Heart right ventricle (tissue), 16 donors: Measurements from ENCODE around the gene PTPRJ. TPM values are rescaled to one million over a fixed set of nuclear protein-coding genes. Genes with fewer than 3 reads are reported as not detected.

Experiments used
- ATAC-seq, 8 donors: fragments of 200-7000 bp; cut with Tn5 transposase; one replicate each; pipeline ENCODE4 v1.9.1; 2020; ENCODE audit warnings: mild to moderate bottlenecking in 8 of 8, moderate library complexity in 8 of 8, moderate number of reproducible peaks in 1 of 8
- DNase-seq, 2 donors: peaks; one replicate each; pipeline ENCODE4 v3.0.0-alpha.2; 2020
- H3K27ac ChIP-seq, 10 donors: fragments of 200-600 bp; sonication (generic) in 2 of 10; one replicate each; pipeline versions ENCODE4 v1.5.0 to v1.8.0; 2020 to 2022; ENCODE audit warnings: mild to moderate bottlenecking in 3 of 10
- H3K27me3 ChIP-seq, 7 donors: fragments of 200-600 bp; one replicate each; pipeline ENCODE4 v1.8.0; 2021 to 2022; ENCODE audit warnings: mild to moderate bottlenecking in 2 of 7
- H3K36me3 ChIP-seq, 9 donors: fragments of 200-600 bp; sonication (generic) in 1 of 9; one replicate each; pipeline versions ENCODE4 v1.5.0 to v1.8.0; 2020 to 2022; ENCODE audit warnings: mild to moderate bottlenecking in 2 of 9
- H3K4me1 ChIP-seq, 9 donors: fragments of 200-600 bp; sonication (generic) in 1 of 9; one replicate each; pipeline versions ENCODE4 v1.5.0 to v1.8.0; 2020 to 2022; ENCODE audit warnings: mild to moderate bottlenecking in 4 of 9
- H3K4me3 ChIP-seq, 10 donors: fragments of 200-600 bp; sonication (generic) in 2 of 10; one replicate each; pipeline versions ENCODE4 v1.5.0 to v1.8.0; 2020 to 2022; ENCODE audit warnings: mild to moderate bottlenecking in 7 of 10, moderate library complexity in 2 of 10
- H3K9me3 ChIP-seq, 11 donors: fragments of 200-600 bp in 10 of 11; sonication (generic) in 2 of 11; one replicate each; pipeline versions ENCODE4 v1.5.0 to v1.8.0; 2013 to 2022; ENCODE audit warnings: mild to moderate bottlenecking in 2 of 11, control low read depth in 1 of 11, moderate library complexity in 1 of 11
- CTCF ChIP-seq, 9 donors: fragments of 200-600 bp; sonication (generic) in 2 of 9; IDR thresholded peaks; one replicate each; pipeline versions ENCODE4 v1.5.0 to v1.8.0; 2021 to 2022; ENCODE audit warnings: antibody characterized with exemption in 9 of 9, mild to moderate bottlenecking in 5 of 9, moderate library complexity in 1 of 9
- WGBS, 2 donors: extraction: QIAGEN DNeasy Blood & Tissue Kit; methylation state at CpG; one replicate each; pipeline ENCODE4 v1.1.7; 2013; ENCODE audit warnings: inconsistent platforms in 1 of 2; 5-methylcytosine and 5-hydroxymethylcytosine counted together
- intact Hi-C, 10 donors: fragments of 100-400 bp; cut with DNase I; formaldehyde crosslinking; loops; one replicate each; pipeline versions ENCODE4 v1.11.1 to v1.14.2; 2022
- polyA plus RNA-seq, 2 donors: library from polyadenylated mRNA; stranded (reverse); fragments of 200-250 nt; gene quantifications; one replicate each; pipeline ENCODE4 v1.2.3, GENCODE V29; 2013
- total RNA-seq, 10 donors: library from RNA; stranded (reverse); fragmentation: NEBNext Ultra II Directional in 3 of 10; extraction: Animal tissue kit (Norgen Biotek cat#: 25700) in 3 of 10; gene quantifications; one replicate each; pipeline versions ENCODE4 v1.2.1 to v1.2.4, GENCODE V29; 2021 to 2023
- donor health status: Arrhythmogenic right ventricular cardiomyopathy.
- donor health status: ischemic (EF 13 %, LVEDD 7.1; RV severe dilation, severe dysfunction).
- donor health status: healthy with polysubstance abuse.
- donor health status: DM: no; HTN: yes; CAD: no.
- donor health status: DM: no; HTN: no; CAD: no.
- donor health status: ischemic (EF 25% LVEDD 6.9; RV normal size, moderate dysfunction).
- donor health status: ischemic (EF 25% LVEDD 5.7; RV mildly dilated, moderate dysfunction).
- donor health status: healthy.
- donor health status: DM: yes; HTN: yes; CAD: no.
- donor health status: Ischemic cardiomyopathy.
- donor health status: ischemic (EF 35%, LVEDD 5.7; RV mildly dilated, moderate dysfunction).
- donor health status: nonischemic (EF 11% LVEDD 7.7; RV severe dilation, severe dysfunction).
- donor health status: DM: yes; HTN: yes; CAD: no.
- donor health status: PGD.
- donor health status: ischemic (EF 29% LVEDD 5.4; RV normal size, mild dysfunction).
- donor health status: nonischemic (EF 23%, LVEDD 6.1; RV moderate dilation, normal function).

Gene PTPRJ
- total and polyA plus RNA-seq, 12 donors, result 0.78 to 22.9 (median 6.7) TPM

GRCh38 chr11:48033918-48034341, 53.6 kb downstream of the PTPRJ start:
- H3K4me3 ChIP-seq, result no peak overlapping the region
- ATAC-seq, result peak in 2 of 8 donors; percentile 14 to 38
- peaks cover 0 to 89% (median 25%) of the 10 kb centered on the region in 9 donors for H3K4me1 ChIP-seq
- no peak for DNase-seq
- H3K9me3 ChIP-seq, result no peaks in the 10 kb centered on the region
- intact Hi-C loops, result no loop called here
- H3K36me3 ChIP-seq, result no peaks in the 10 kb centered on the region
- TF ChIP-seq CTCF (IDR thresholded peaks at IDR 0.05), result no peak
- H3K27me3 ChIP-seq, result no peaks in the 10 kb centered on the region
- H3K27ac ChIP-seq, result peak overlapping the region in 1 of 10 donors; percentile 87
- 68 to 73% methylated on average over 3 of the region's 3 CpGs for WGBS, 2 donors

DNA sequence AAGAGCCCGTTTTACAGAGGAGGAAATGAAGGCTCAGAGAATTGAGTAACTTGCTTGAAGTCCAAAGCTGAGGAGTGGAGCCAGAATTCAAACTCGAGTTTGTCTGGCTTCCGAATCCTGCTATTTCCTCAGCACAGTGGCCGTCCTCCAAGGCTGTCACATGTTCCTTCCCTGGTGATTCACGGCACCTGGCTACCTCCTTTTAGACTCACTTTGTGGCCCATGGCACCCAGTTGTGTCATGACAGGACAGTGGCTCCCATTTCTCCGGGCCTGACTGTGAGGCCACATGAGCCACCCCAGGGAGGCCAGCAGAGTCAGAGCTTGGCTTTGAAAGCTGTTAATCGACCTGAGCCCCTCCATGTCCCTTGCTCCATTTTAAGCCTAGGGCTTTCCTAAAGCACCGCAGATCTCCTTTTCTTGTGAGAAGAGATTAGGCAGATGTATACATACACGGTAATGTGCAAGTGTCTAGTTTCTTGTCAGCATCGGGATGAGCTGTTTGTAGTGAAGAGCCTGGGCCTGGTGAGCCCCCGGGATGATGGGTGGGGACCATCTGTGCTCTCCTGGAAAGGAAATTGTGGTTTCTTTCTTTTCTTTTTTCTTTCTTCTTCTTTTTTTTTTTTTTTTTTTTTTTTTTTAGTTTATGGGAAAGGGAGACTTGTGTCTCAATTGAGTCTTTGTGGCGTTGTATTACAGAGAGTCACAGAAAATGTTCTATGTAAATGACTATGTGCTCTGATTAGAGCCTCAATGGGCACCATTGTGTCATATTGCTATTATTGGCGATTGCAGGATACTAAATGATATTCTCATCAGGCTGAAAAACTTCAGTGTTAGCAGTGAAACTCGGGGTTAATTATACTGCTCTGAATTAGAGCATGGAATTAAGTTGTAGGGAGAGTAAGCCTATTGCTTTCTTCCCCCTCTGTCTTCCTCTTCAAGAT, 54.8 kb downstream of the PTPRJ start:
- intact Hi-C loops, result no loop called here
- peaks cover 0 to 76% (median 23%) of the 10 kb centered on the region in 9 donors for H3K4me1 ChIP-seq
- peak overlapping the region in 6 of 10 donors; percentile 4 to 87 (median 18) for H3K27ac ChIP-seq
- H3K36me3 ChIP-seq, result no peaks in the 10 kb centered on the region
- WGBS, 2 donors, result 70 to 75% methylated on average over 14 of the region's 14 CpGs
- H3K9me3 ChIP-seq, result no peaks in the 10 kb centered on the region
- DNase-seq (peak; percentile 20 to 30), ATAC-seq (peak in 7 of 8 donors; percentile 37 to 73 (median 48))
- H3K27me3 ChIP-seq, result no peaks in the 10 kb centered on the region
- H3K4me3 ChIP-seq, result no peak overlapping the region
- no peak for TF ChIP-seq CTCF (IDR thresholded peaks at IDR 0.05)

GRCh38 chr11:48036011-48036410, 55.7 kb downstream of the PTPRJ start:
- H3K36me3 ChIP-seq, result no peaks in the 10 kb centered on the region
- WGBS, 2 donors, result 43 to 68% methylated on average over 1 of the region's 1 CpG
- intact Hi-C loops, result no loop called here
- no peaks in the 10 kb centered on the region for H3K9me3 ChIP-seq
- peak in 1 of 8 donors; percentile 25 for ATAC-seq
- H3K27me3 ChIP-seq, result no peaks in the 10 kb centered on the region
- H3K4me3 ChIP-seq, result no peak overlapping the region
- peaks cover 0 to 68% (median 23%) of the 10 kb centered on the region in 9 donors for H3K4me1 ChIP-seq
- TF ChIP-seq CTCF (IDR thresholded peaks at IDR 0.05), result no peak
- no peak for DNase-seq
- peak overlapping the region in 2 of 10 donors; percentile 6 to 38 for H3K27ac ChIP-seq

DNA sequence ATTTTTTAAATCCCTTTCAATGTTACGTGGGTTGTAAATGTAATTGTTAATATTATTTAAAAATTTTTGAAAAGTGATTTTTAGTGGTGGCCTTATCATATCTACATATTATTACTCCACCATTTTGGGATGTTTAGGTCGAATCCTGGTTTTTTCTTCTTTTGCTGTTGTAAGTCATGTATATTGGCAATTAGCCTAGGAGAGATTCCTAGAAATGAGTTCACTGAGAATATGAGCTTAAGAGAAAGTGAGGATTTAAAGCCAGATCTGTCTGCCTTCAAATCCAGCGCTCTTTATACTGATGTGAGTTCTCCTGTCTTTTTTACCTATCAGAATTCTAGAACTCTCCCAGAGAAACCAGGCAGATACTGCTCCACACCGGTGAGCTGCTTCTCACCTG, 56.1 kb downstream of the PTPRJ start:
- Histone ChIP-seq H3K4me3 (no peak overlapping the region), H3K9me3 (no peaks in the 10 kb centered on the region), H3K27ac (peak overlapping the region in 1 of 10 donors; percentile 38), H3K4me1 (peaks cover 0 to 64% (median 21%) of the 10 kb centered on the region in 9 donors), H3K27me3 (no peaks in the 10 kb centered on the region), H3K36me3 (no peaks in the 10 kb centered on the region)
- DNase-seq (no peak), ATAC-seq (no peak)
- intact Hi-C loops, result no loop called here
- WGBS, 2 donors, result 80 to 84% methylated on average over 4 of the region's 4 CpGs
- TF ChIP-seq CTCF (IDR thresholded peaks at IDR 0.05), result no peak
